IPS-18a (cell line): ENCODE results near the gene MAP3K12.
A peak's percentile ranks its signal among the peaks of the same experiment; 100 is the strongest.
"Not testable (repeated sequence)": the region's sequence is repeated elsewhere in the genome, so short reads cannot be mapped to it uniquely, and the experiment has no call there.

Experiments
- H3K27ac ChIP-seq: one replicate; pipeline ENCODE4 v1.5.1; 2013; ENCODE audit warnings: low read length
- H3K27me3 ChIP-seq: one replicate; pipeline ENCODE4 v1.6.1; 2013; ENCODE audit warnings: mild to moderate bottlenecking, low read length; ENCODE audit not compliant: control insufficient read depth, insufficient read depth
- H3K36me3 ChIP-seq: one replicate; pipeline ENCODE4 v1.6.1; 2013; ENCODE audit warnings: low read depth, low read length; ENCODE audit not compliant: control insufficient read depth
- H3K4me1 ChIP-seq: one replicate; pipeline ENCODE4 v1.6.1; 2013; ENCODE audit warnings: low read depth, low read length; ENCODE audit not compliant: control insufficient read depth
- H3K4me3 ChIP-seq: one replicate; pipeline ENCODE4 v1.5.1; 2013; ENCODE audit warnings: low read length
- H3K9ac ChIP-seq: one replicate; pipeline ENCODE4 v1.6.1; 2013; ENCODE audit warnings: mild to moderate bottlenecking, low read length, moderate library complexity
- H3K9me3 ChIP-seq: one replicate; pipeline ENCODE4 v1.6.1; 2013; ENCODE audit warnings: low read depth, low read length; ENCODE audit not compliant: control insufficient read depth

MAP3K12 gene

GRCh38 chr12:53443955-53444354, 55.3 kb downstream of the MAP3K12 start:
- Histone ChIP-seq H3K27me3 (no peaks in the 10 kb centered on the region), H3K9me3 (no peaks in the 10 kb centered on the region), H3K27ac (no peak overlapping the region), H3K4me3 (no peak overlapping the region), H3K36me3 (peaks cover 21% of the 10 kb centered on the region), H3K9ac (no peak overlapping the region), H3K4me1 (peaks cover 8% of the 10 kb centered on the region)

GRCh38 chr12:53441040-53441833, 58.0 kb downstream of the MAP3K12 start, which contains the start of gene PRR13:
TSS of gene PRR13 (plus strand) at chr12:53441734. CDS start at chr12:53442715, 981 bp downstream.
- H3K4me1 ChIP-seq, result peaks cover 8% of the 10 kb centered on the region
- H3K9me3 ChIP-seq, result no peaks in the 10 kb centered on the region
- H3K4me3 ChIP-seq, result peak within 1 kb of the TSS; percentile 98
- H3K27me3 ChIP-seq, result no peaks in the 10 kb centered on the region
- peak within 1 kb of the TSS; percentile 73 for H3K27ac ChIP-seq
- peaks cover 18% of the 10 kb centered on the region for H3K36me3 ChIP-seq
- peak within 1 kb of the TSS; percentile 92 for H3K9ac ChIP-seq

DNA sequence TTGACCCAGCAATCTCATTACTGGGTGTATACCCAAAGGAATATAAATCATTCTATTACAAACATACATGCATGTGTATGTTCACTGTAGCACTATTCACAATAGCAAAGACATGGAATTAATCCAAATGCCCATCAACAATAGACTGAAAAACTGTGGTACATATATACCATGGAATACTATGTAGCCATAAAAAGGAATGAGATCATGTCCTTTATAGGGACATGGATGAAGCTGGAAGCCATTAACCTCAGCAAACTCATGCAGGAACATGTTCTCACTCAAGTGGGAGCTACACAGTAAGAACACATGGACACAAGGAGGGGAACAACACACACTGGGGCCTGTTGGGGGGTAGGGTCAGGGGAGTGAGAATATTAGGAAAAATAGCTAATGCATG, 59.7 kb downstream of the MAP3K12 start:
- H3K9me3 ChIP-seq, H3K9ac ChIP-seq, H3K27ac ChIP-seq, H3K36me3 ChIP-seq, H3K4me1 ChIP-seq, H3K4me3 ChIP-seq, H3K27me3 ChIP-seq: not testable (repeated sequence)

DNA sequence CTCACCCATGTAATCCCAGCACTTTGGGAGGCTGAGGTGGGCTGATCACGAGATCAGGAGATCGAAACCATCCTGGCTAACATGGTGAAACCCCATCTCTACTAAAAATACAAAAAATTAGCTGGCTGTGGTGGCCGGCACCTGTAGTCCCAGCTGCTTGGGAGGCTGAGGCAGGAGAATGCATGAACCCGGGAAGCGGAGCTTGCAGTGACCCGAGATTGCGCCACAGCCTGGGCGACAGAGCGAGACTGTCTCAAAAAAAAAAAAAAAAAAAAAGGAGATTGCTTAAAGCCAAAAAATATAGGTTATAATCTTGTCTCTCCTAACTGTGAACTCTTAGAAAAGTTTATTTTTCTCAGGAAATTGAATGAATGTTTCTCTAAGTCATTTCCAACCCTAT, 63.9 kb downstream of the MAP3K12 start:
- H3K9me3 ChIP-seq, H3K4me3 ChIP-seq, H3K36me3 ChIP-seq, H3K27ac ChIP-seq, H3K27me3 ChIP-seq, H3K4me1 ChIP-seq, H3K9ac ChIP-seq: not testable (repeated sequence)

DNA sequence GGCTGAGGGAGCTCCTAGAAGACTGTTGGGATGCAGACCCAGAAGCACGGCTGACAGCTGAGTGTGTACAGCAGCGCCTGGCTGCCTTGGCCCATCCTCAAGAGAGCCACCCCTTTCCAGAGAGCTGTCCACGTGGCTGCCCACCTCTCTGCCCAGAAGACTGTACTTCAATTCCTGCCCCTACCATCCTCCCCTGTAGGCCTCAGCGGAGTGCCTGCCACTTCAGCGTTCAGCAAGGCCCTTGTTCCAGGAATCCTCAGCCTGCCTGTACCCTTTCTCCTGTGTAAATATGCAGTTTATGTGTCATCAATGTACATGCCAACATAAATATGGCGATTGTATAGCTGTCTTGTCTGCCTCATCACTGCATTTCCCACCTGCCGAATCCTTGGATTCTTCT, 68.1 kb downstream of the MAP3K12 start:
- H3K4me1 ChIP-seq, result no peaks in the 10 kb centered on the region
- no peaks in the 10 kb centered on the region for H3K9me3 ChIP-seq
- no peaks in the 10 kb centered on the region for H3K27me3 ChIP-seq
- no peak overlapping the region for H3K9ac ChIP-seq
- H3K27ac ChIP-seq, result no peak overlapping the region
- H3K36me3 ChIP-seq, result no peaks in the 10 kb centered on the region
- H3K4me3 ChIP-seq, result no peak overlapping the region

GRCh38 chr12:53430116-53430515, 69.1 kb downstream of the MAP3K12 start:
- no peak overlapping the region for H3K4me3 ChIP-seq
- no peaks in the 10 kb centered on the region for H3K9me3 ChIP-seq
- no peaks in the 10 kb centered on the region for H3K27me3 ChIP-seq
- no peak overlapping the region for H3K27ac ChIP-seq
- no peak overlapping the region for H3K9ac ChIP-seq
- no peaks in the 10 kb centered on the region for H3K36me3 ChIP-seq
- no peaks in the 10 kb centered on the region for H3K4me1 ChIP-seq
